Uterus (tissue), 2 donors: ENCODE data around the gene GRIN2C.

Source experiments
- CTCF ChIP-seq, 4 experiments: fragments of 200-600 bp in 2 of 4; fragments of 450-650 bp in 2 of 4; sonication (generic) in 2 of 4; IDR thresholded peaks; one replicate each; pipeline ENCODE4 v1.5.1; 2016 to 2019; ENCODE audit warnings: antibody characterized with exemption in 4 of 4, mild to moderate bottlenecking in 2 of 4, moderate library complexity in 1 of 4
- POLR2A ChIP-seq, 2 donors: fragments of 450-650 bp; IDR thresholded peaks; one replicate each; pipeline ENCODE4 v1.6.1; 2016; ENCODE audit warnings: antibody characterized with exemption in 2 of 2, mild to moderate bottlenecking in 1 of 2, moderate library complexity in 1 of 2

DNA sequence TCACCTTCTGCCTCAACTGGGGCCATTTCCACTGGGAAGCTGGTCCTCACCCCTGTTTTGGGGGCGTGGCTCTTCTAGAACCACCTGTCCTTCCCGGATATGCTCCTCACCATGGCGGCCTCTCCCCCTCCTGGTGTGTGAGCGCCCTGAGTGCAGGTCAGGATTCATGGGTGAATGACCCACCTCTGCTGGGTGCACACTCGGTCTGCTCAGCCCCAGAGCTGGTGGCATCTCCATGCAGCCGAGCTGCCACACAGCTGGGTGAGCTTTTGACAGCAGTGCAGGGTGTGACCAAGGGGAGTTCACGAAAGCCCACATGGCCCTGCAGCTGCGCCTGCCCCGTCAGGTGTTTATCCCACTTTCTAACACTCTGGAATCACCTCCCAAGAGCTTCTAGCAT, 27.3 kb downstream of the GRIN2C start:
- TF ChIP-seq CTCF (IDR thresholded peaks at IDR 0.05) (no peak), POLR2A (IDR thresholded peaks at IDR 0.05) (no peak)
